Ovary (tissue), 9 donors: ENCODE data around the gene ADPRM. TPM values are rescaled to one million over a fixed set of nuclear protein-coding genes. Genes with fewer than 3 reads are reported as not detected.

ENCODE experiments used
- DNase-seq, 5 donors: peaks; one replicate each; pipeline ENCODE4 v3.0.0-alpha.2; 2019 to 2020
- H3K27ac ChIP-seq, 2 donors: fragments of 200-600 bp; one replicate each; pipeline versions ENCODE4 v1.5.1 to v1.8.0; 2019 to 2022
- H3K27me3 ChIP-seq: fragments of 200-600 bp; one replicate; pipeline ENCODE4 v1.8.0; 2022
- H3K36me3 ChIP-seq: fragments of 200-600 bp; sonication (generic); one replicate; pipeline ENCODE4 v1.5.1; 2019
- H3K4me1 ChIP-seq: one replicate; pipeline ENCODE4 v1.8.1; 2013; ENCODE audit warnings: mild to moderate bottlenecking, moderate library complexity; ENCODE audit not compliant: insufficient read depth
- H3K4me3 ChIP-seq: fragments of 200-600 bp; sonication (generic); one replicate; pipeline ENCODE4 v1.5.1; 2017
- H3K9me3 ChIP-seq, 2 donors: fragments of 200-600 bp in 1 of 2; sonication (generic) in 1 of 2; one replicate each; pipeline versions ENCODE4 v1.5.1 to v1.8.1; 2013 to 2019; ENCODE audit warnings: mild to moderate bottlenecking in 1 of 2, moderate library complexity in 1 of 2
- EP300 ChIP-seq: sonication (generic); formaldehyde crosslinking; IDR thresholded peaks from one replicate; pipeline ENCODE4 v1.6.1; 2017; ENCODE audit warnings: antibody characterized with exemption
- POLR2A ChIP-seq: fragments of 450-650 bp; IDR thresholded peaks from one replicate; pipeline ENCODE4 v1.6.1; 2017; ENCODE audit warnings: antibody characterized with exemption, mild to moderate bottlenecking, moderate library complexity
- WGBS, 3 donors: extraction: QIAGEN DNeasy Blood & Tissue Kit in 1 of 3; methylation state at CpG; one replicate each; pipeline versions ENCODE4 v1.1.5 to v1.1.7; 2013 to 2017; 5-methylcytosine and 5-hydroxymethylcytosine counted together
- intact Hi-C, 4 donors: fragments of 100-400 bp; cut with DNase I; formaldehyde crosslinking; loops; one replicate each; pipeline versions ENCODE4 v1.11.0 to v1.15.1; 2022 to 2023
- polyA plus RNA-seq, 2 donors: library from polyadenylated mRNA; stranded (reverse); fragments of 200-250 nt in 1 of 2; fragments of 350-450 nt in 1 of 2; fragmentation: Illumina TruSeq in 1 of 2; extraction: RNeasy Lipid Tissue Mini Kit (QIAGEN cat#74804) in 1 of 2; gene quantifications; one replicate each; pipeline ENCODE4 v1.2.3, GENCODE V29; 2013 to 2014
- total RNA-seq, 7 donors: library from RNA; depleted of rRNA in 2 of 7; stranded (reverse); fragments of >200 nt in 2 of 7; fragmentation: NEBNext Ultra II Directional in 3 of 7; extraction: Animal tissue kit (Norgen Biotek cat#: 25700) in 3 of 7; gene quantifications; one replicate each; pipeline versions ENCODE4 v1.1.0 to v1.2.4, GENCODE V29; 2016 to 2023
- TF ChIP-seq, protein P1 (sequence below), 3 donors: fragments of 450-650 bp in 2 of 3; fragments of 200-600 bp in 1 of 3; IDR thresholded peaks; one replicate each; pipeline versions ENCODE4 v1.5.1 to v1.8.0; 2016 to 2022; ENCODE audit warnings: antibody characterized with exemption in 3 of 3, mild to moderate bottlenecking in 1 of 3
- donor health status: DM: no; HTN: no; CAD: no; lungs with moderate emphysema.
- donor health status: DM: no; HTN: no; CAD: no.
- donor health status: Bipolar disorder and iron deficiency.
- donor health status: DM: yes; HTN: yes; CAD: no.
- donor health status: DM: no; HTN: no; CAD: no.
- donor health status: DM: yes; HTN: yes; CAD: no.

ADPRM gene
- total and polyA plus RNA-seq, 9 donors = 12.4 to 21.6 (median 15.3) TPM

DNA sequence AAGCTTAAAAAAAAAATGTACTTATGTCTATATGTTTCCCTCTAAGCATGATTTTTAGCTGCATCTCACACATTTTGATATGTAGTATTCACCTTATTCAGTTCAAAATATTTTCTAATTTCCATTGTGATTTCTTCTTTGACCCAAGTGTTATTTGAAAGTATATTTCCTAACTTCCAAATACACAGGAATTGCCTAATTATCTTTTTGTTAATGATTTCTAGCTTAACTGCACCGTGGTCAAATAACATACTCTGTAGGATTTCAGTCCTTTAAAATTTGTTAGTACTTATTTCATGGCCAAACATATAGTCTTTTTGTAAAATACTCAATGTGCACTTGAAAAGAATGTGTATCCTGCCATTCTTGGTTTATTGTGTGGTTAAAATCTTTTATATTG lies 21.2 kb downstream of the ADPRM start:
- TF ChIP-seq, protein P1, sequence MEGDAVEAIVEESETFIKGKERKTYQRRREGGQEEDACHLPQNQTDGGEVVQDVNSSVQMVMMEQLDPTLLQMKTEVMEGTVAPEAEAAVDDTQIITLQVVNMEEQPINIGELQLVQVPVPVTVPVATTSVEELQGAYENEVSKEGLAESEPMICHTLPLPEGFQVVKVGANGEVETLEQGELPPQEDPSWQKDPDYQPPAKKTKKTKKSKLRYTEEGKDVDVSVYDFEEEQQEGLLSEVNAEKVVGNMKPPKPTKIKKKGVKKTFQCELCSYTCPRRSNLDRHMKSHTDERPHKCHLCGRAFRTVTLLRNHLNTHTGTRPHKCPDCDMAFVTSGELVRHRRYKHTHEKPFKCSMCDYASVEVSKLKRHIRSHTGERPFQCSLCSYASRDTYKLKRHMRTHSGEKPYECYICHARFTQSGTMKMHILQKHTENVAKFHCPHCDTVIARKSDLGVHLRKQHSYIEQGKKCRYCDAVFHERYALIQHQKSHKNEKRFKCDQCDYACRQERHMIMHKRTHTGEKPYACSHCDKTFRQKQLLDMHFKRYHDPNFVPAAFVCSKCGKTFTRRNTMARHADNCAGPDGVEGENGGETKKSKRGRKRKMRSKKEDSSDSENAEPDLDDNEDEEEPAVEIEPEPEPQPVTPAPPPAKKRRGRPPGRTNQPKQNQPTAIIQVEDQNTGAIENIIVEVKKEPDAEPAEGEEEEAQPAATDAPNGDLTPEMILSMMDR (IDR thresholded peaks at IDR 0.05) = no peak
- TF ChIP-seq EP300 (no peak), POLR2A (no peak)
- Histone ChIP-seq H3K4me1 (no peaks in the 10 kb centered on the region), H3K9me3 (no peaks in the 10 kb centered on the region), H3K36me3 (no peaks in the 10 kb centered on the region), H3K27me3 (no peaks in the 10 kb centered on the region), H3K4me3 (no peak overlapping the region), H3K27ac (no peak overlapping the region)
- no peak for DNase-seq
- 47 to 94% (median 50%) methylated on average over 1 of the region's 1 CpG for WGBS, 3 donors
- intact Hi-C loops = no loop called here

DNA sequence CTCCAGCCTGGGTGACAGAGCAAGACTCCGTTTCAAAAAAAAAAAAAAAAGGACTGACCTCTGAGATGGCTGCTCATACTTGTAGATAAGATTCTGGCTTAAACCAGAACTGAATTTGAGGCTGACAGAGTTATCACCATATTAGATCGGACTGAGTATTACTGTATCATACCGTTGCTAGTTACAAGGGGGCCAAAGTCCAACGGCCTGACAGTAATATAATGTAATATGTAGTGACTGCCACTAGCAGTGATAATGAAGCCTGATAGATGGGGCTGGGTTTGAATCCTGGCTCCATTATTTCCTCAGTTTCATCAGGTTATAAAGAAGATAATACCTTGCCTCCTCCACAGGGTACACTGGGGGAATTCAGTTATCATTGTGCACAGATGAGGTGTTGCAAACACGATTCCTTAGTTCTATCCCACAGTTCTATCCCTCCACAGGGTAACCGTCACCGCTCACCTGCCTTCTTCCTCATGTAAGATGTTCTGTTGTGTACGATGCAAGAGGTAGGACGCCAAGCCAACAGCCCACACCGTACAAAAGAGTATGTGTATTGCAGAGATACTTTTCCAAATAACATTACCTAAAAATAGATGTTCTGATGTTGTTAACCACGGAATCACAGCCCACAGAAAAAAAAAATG lies 27.3 kb downstream of the ADPRM start:
- Histone ChIP-seq H3K27me3 (no peaks in the 10 kb centered on the region), H3K9me3 (no peaks in the 10 kb centered on the region), H3K27ac (no peak overlapping the region), H3K36me3 (no peaks in the 10 kb centered on the region), H3K4me3 (no peak overlapping the region), H3K4me1 (no peaks in the 10 kb centered on the region)
- no peak for DNase-seq
- intact Hi-C loops = no loop called here
- 83 to 87% (median 87%) methylated on average over 11 of the region's 11 CpGs for WGBS, 3 donors
- TF ChIP-seq, protein P1 (IDR thresholded peaks at IDR 0.05) = no peak
- TF ChIP-seq EP300 = no peak
- TF ChIP-seq POLR2A = no peak

- Histone ChIP-seq H3K27me3 (no peaks in the 10 kb centered on the region), H3K9me3 (no peaks in the 10 kb centered on the region), H3K36me3 (no peaks in the 10 kb centered on the region), H3K4me1 (no peaks in the 10 kb centered on the region), H3K27ac (no peak overlapping the region), H3K4me3 (no peak overlapping the region)
- no peak for DNase-seq
- intact Hi-C loops = no loop called here
- no peak for TF ChIP-seq POLR2A
- TF ChIP-seq EP300 = no peak
- TF ChIP-seq, protein P1 (IDR thresholded peaks at IDR 0.05) = no peak
- 81 to 83% (median 81%) methylated on average over 3 of the region's 3 CpGs for WGBS, 3 donors
These were observed 27.9 kb downstream of the ADPRM start for GRCh38 chr17:10725262-10725661.

- no peak for DNase-seq
- TF ChIP-seq, protein P1 (IDR thresholded peaks at IDR 0.05) = no peak
- Histone ChIP-seq H3K4me1 (no peaks in the 10 kb centered on the region), H3K4me3 (no peak overlapping the region), H3K27ac (no peak overlapping the region), H3K36me3 (no peaks in the 10 kb centered on the region), H3K27me3 (no peaks in the 10 kb centered on the region), H3K9me3 (no peaks in the 10 kb centered on the region)
- intact Hi-C loops = no loop called here
- WGBS, 3 donors = 58 to 81% (median 61%) methylated on average over 2 of the region's 2 CpGs
These were observed 28.8 kb downstream of the ADPRM start for GRCh38 chr17:10726196-10726595.
